ENCODE results near the gene PDE4D.

PDE4D gene

DNA sequence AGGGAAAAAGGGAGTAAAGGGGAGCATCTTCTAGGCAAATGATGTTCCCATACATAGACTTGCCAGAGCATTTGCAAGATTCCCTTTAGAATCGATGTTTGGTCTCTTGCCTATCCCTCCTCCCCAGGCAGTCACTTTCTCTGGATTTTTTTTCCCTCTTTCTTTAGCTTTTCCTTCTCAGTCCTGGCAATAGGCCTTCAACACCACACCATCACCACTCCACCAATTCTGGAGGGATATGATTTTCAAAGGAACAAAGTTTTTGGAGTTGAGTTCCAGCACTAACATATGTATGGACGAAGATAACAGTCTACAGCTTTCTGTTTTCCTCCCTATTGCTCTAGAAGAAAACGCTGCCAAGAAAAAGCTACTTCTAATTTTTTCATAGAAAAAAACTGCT lies 377.4 kb downstream of the PDE4D start:
- DNase-seq (ENCODE audit: low read depth), result no peak

DNA sequence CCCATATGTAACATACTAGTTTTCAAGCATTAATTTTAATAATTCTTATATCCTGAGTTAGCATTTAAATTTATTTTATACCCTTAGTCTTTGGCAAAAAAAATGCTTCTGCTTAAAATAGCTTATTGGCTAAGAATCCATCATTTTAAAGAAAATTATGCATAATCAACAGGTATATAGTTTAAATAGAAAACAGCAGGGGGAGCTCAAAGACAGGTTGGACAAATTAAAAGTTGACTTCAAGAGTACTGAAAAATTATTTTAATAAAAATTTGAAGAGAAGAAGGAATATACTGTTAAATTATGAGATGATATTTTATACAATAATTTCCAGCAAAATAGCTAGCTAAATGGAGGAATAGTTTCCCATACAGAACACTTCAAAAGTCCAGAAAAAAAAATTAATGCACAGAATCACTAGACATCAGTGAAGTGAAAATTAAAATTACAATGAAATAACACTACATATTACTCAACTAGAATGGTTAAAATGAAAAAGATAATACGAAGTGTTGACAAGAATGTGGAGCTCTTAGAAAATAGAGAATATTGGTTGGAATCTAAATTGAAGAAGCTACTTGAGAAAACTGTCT lies 387.1 kb downstream of the PDE4D start:
- no peak for DNase-seq (ENCODE audit: low read depth)

DNA sequence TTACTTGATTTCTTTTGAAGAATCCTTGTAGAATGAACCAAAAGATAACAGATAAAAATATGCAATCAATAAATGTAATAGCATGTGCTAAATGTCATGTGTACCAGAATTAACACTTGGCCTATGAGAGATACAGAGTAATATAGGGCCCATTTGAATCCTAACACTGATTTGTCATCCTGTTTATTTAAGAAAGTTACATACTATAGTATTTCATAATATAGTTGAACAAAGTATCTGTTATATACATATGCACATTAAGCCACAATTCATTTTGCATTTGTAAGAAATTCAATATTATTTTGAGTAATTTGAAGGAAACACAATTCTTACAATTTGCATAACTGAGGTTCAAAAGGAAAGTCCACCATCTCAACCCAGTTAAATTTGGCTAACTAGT lies 389.5 kb downstream of the PDE4D start:
- DNase-seq (ENCODE audit: low read depth), result no peak

DNA sequence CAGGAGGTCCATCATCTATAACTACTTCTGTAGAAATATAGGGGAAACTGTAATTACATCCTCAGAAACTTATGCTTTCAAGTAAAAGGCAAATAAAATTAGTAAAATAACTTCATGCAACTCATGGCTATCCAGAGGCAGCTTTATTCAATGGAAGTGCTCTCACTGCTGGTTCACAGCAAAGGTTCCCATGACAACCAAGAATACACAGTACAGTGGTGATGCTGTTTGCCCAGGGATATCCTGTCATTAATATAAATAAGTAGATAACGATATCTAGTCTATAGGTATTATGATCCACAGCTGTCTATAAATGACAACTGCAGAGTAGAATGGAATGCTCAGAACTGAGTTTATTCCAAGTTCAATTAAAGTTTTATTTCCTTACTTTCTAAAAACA lies 390.3 kb downstream of the PDE4D start:
- DNase-seq (ENCODE audit: low read depth), result no peak

GRCh38 chr5:59501316-59501715 lies 392.2 kb downstream of the PDE4D start:
- DNase-seq (ENCODE audit: low read depth), result no peak

DNA sequence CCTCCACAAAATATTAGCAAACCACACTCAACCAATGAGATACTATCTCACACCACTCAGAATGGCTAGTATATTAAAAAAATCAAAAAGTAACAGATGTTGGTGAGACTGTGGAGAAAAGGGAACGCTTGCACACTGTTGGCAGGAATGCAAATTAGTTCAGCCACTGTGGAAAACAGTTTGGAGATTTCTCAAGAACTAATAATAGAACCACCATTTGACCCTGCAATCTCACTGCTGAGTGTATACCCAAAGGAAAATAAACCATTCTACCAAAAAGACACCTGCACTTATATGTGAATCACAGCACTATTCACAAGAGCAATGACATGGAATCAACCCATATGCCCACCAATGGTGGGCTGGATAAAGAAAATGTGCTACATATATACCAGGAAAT lies 393.5 kb downstream of the PDE4D start:
- no peak for DNase-seq (ENCODE audit: low read depth)

GRCh38 chr5:59497207-59497606 lies 396.3 kb downstream of the PDE4D start:
- no peak for DNase-seq (ENCODE audit: low read depth)

- DNase-seq (ENCODE audit: low read depth), result no peak
These were observed 396.9 kb downstream of the PDE4D start for GRCh38 chr5:59496524-59497134.

- DNase-seq (ENCODE audit: low read depth), result no peak
These were observed 401.6 kb downstream of the PDE4D start for GRCh38 chr5:59491945-59492344.

GRCh38 chr5:59489551-59489950 lies 404.0 kb downstream of the PDE4D start:
- no peak for DNase-seq (ENCODE audit: low read depth)

- DNase-seq (ENCODE audit: low read depth), result no peak
These were observed 405.5 kb downstream of the PDE4D start for GRCh38 chr5:59487772-59488729.

- DNase-seq (ENCODE audit: low read depth), result no peak
These were observed 406.3 kb downstream of the PDE4D start for GRCh38 chr5:59487068-59487686.

DNA sequence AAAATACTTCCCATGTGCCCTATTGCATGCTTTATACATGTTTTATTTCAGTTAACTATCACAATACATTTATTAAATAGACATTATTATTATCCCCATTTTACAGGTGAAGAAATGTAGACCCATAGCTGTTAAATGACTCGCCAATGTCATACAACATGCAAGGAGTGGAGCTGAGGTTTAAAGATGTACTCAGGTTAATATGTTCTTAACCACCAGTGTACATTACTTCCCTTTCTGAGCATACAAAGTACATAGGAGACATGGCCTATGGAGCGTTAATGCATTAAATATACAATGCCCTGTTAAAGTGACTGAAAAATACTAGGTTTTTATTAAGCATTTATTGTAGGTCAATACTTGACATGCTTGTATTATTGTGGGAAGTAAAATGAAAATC lies 407.0 kb downstream of the PDE4D start:
- no peak for DNase-seq (ENCODE audit: low read depth)

GRCh38 chr5:59485629-59486439 lies 407.7 kb downstream of the PDE4D start:
- DNase-seq (ENCODE audit: low read depth), result no peak

- DNase-seq (ENCODE audit: low read depth), result no peak
These were observed 408.4 kb downstream of the PDE4D start for GRCh38 chr5:59485107-59485506.

DNA sequence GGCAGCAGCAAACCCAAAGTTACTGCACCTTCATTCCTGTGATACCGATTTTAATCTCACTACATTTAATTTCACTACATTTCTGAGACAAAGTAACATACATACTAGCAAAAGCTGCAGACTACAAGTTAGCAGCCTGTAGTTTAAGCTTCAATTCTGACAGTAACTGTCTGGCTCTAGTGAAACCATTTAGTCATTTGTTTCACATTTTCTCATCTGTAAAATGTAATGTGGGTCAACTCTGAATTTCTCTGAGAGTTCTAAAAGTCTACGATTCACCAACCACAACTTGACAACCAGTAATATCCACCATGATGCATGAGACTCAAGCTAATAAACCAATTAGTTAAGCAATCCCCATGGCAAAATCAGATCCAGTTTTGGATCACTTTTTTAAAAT lies 408.9 kb downstream of the PDE4D start:
- DNase-seq (ENCODE audit: low read depth), result no peak

DNA sequence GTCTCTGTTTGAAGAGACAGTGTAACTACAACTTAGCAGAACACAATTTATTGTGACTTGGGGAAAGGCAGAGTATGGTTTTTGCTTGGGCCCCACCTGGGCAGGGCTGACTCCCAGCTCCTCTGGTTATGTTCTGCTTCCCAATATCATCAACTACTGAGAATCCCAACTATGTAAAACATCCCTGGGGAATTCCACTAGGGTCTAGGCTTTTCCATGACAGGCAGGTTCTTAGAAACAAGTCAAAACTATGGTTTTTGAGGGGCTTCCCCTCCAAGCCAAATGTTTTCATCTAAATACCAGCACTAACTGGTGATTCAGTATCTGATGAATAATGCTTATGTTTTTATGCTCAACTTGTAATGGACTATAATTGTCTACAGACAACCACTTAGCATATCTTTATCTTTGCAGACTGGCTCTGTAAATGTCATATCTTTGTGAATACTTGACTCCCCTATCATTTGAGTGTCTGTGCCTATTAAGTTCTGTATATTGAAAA lies 409.5 kb downstream of the PDE4D start:
- no peak for DNase-seq (ENCODE audit: low read depth)

DNA sequence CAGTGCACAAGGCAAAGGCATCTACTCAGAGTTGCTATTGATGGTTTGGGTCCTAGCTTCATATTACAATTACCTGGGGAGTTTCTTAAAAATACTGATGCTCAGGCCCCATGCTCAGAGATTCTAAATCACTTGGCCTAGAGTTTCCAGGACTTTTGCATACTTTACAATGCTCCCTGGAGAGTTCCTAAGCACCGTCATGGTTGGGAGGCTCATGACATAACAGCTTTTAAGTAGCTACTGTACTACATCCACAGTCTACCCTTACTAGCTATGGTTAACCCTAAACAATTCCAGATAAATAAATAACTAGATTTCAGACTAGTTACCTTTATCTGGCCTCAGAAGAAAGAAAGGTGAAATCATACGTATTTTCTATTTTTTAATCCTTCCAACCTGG lies 414.4 kb downstream of the PDE4D start:
- DNase-seq (ENCODE audit: low read depth), result no peak

DNA sequence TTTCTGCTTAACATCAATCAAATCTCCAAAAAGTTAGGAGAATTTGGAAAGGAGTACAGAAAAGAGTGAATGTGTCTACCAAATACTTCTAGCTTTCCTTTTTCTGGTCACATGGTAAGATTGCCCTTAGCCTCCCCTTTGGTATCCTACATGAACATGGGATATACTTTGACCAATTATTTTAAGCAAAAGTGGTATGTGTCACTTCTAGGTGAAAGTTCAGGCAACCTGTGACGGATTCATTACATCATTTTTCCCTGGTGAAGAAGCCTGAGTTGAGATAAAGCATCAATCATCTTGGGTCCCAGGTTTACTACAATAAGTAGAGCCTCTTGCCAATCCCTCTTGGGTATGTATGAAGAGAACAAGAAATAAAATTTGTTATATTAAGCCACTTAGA lies 419.2 kb downstream of the PDE4D start:
- no peak for DNase-seq (ENCODE audit: low read depth)

GRCh38 chr5:59473611-59474010 lies 419.9 kb downstream of the PDE4D start:
- DNase-seq (ENCODE audit: low read depth), result no peak

GRCh38 chr5:59471463-59471862 lies 422.1 kb downstream of the PDE4D start:
- no peak for DNase-seq (ENCODE audit: low read depth)

DNA sequence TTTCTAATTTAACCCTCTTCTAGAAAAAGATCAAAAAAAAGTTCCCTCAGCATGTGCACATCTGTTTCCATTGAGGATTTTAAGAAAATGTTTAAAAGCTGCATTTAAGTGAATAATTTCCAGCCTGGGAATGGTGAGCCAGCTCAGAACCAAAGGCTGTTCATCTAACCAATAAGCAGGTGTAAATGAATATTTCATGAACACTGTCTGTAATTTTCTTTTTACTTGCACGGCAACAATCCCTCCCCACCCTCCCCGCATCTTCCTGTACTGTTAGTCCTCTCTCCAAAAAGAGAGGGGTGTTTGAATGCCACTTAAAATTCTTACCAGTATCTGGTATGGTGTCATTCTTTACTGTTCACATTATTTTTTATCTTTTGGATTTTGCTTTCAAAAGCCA lies 425.6 kb downstream of the PDE4D start:
- no peak for DNase-seq (ENCODE audit: low read depth)

All from activated T-helper 9 cell treated with anti-CD3 and anti-CD28 coated beads, Interleukin-2, amount 50 U/mL, for 16 hours (primary cell).